OCI-LY7 (cell line): ENCODE results near the gene RPS19BP1. TPM values are rescaled to one million over a fixed set of nuclear protein-coding genes. Genes with fewer than 3 reads are reported as not detected.

Source experiments
- BruUV-seq: library from RNA; stranded (reverse); fragments of 400-500 nt; replicated peaks from 2 replicates; lab custom pipeline; 2021; lab: Mats Ljungman, UMichigan
- CTCF ChIA-PET: fragments of 300-600 bp; sonication (Branson Sonifier 250); formaldehyde crosslinking; loops from one replicate; lab custom pipeline; 2022; ENCODE audit warnings: antibody characterized with exemption; ENCODE audit not compliant: unreplicated experiment; lab: Charles Lee
- POLR2A ChIA-PET: fragments of 300-600 bp; sonication (Branson Sonifier 250); formaldehyde crosslinking; loops from one replicate; lab custom pipeline; 2022; ENCODE audit warnings: antibody characterized with exemption; lab: Charles Lee
- DNase-seq: peaks from one replicate; pipeline ENCODE4 v3.0.0-alpha.2; 2015; ENCODE audit warnings: low spot score
- H2AFZ ChIP-seq: fragments of 200-600 bp; sonication (generic), shearing (Covaris generic); 2 replicates; pipeline ENCODE4 v1.6.1; 2014; ENCODE audit warnings: mild to moderate bottlenecking, antibody characterized with exemption, low read length, moderate library complexity
- H3K27ac ChIP-seq: fragments of 200-600 bp; sonication (generic); 2 replicates; pipeline ENCODE4 v1.5.1; 2014; ENCODE audit warnings: mixed run types, low read depth, mild to moderate bottlenecking, moderate library complexity, low read length, inconsistent platforms; ENCODE audit not compliant: poor library complexity, severe bottlenecking
- H3K36me3 ChIP-seq: fragments of 200-600 bp; sonication (generic); 2 replicates; pipeline ENCODE4 v1.6.1; 2014; ENCODE audit warnings: mild to moderate bottlenecking, antibody characterized with exemption, low read length, moderate library complexity, mixed read lengths; ENCODE audit not compliant: insufficient read depth
- H3K4me1 ChIP-seq: fragments of 200-600 bp; sonication (generic); 2 replicates; pipeline ENCODE4 v1.5.1; 2014; ENCODE audit warnings: mild to moderate bottlenecking, low read length; ENCODE audit not compliant: insufficient read depth, poor library complexity, severe bottlenecking
- H3K4me2 ChIP-seq: fragments of 200-600 bp; sonication (generic); 2 replicates; pipeline ENCODE4 v1.6.1; 2014; ENCODE audit warnings: mild to moderate bottlenecking, low read length
- H3K4me3 ChIP-seq: fragments of 200-600 bp; sonication (generic); 2 replicates; pipeline ENCODE4 v1.5.1; 2014; ENCODE audit warnings: mild to moderate bottlenecking, low read depth, low read length; ENCODE audit not compliant: poor library complexity, severe bottlenecking
- H3K79me2 ChIP-seq: fragments of 200-600 bp; sonication (generic); 2 replicates; pipeline ENCODE4 v1.6.1; 2016; ENCODE audit warnings: low read depth, mild to moderate bottlenecking, low read length, moderate library complexity, mixed read lengths; ENCODE audit not compliant: insufficient read depth
- H3K9me2 ChIP-seq: fragments of 200-600 bp; sonication (generic); 2 replicates; pipeline ENCODE4 v1.6.1; 2016; ENCODE audit warnings: mild to moderate bottlenecking, low read length, mixed read lengths; ENCODE audit not compliant: insufficient read depth
- H3K9me3 ChIP-seq: fragments of 200-600 bp; sonication (generic); 2 replicates; pipeline ENCODE4 v1.6.1; 2014; ENCODE audit warnings: mild to moderate bottlenecking, mixed run types, low read length, mixed read lengths
- H4K20me1 ChIP-seq: fragments of 200-600 bp; sonication (generic); 2 replicates; pipeline ENCODE4 v1.6.1; 2014; ENCODE audit warnings: mild to moderate bottlenecking, antibody characterized with exemption, low read length, moderate library complexity, mixed read lengths; ENCODE audit not compliant: insufficient read depth
- EZH2phosphoT487 ChIP-seq: fragments of 200-600 bp; sonication (generic); IDR thresholded peaks from 2 replicates; pipeline ENCODE4 v1.6.1; 2018; ENCODE audit warnings: low read depth, borderline replicate concordance, mild to moderate bottlenecking, mixed run types, antibody characterized with exemption, low read length, moderate library complexity, mixed read lengths
- intact Hi-C: fragments of 100-400 bp; cut with micrococcal nuclease; formaldehyde crosslinking; loops from one replicate; pipeline ENCODE4 v1.10.0; 2022; ENCODE audit not compliant: unreplicated experiment
- total RNA-seq, 2 experiments: library from RNA; depleted of rRNA in 1 of 2; stranded (reverse); fragments of >200 nt in 1 of 2; shearing (Covaris generic) in 1 of 2; gene quantifications; 2 replicates each; pipeline ENCODE4 v1.2.3, GENCODE V29; 2014 to 2022
- TF ChIP-seq, protein P1 (sequence below): fragments of 200-600 bp; sonication (generic); conservative IDR thresholded peaks from 2 replicates; pipeline ENCODE4 v1.5.1; 2014; ENCODE audit warnings: mild to moderate bottlenecking, antibody characterized with exemption, low read length, moderate library complexity, mixed read lengths

RPS19BP1 gene
- total RNA-seq, 2 experiments from 2014 or later: 88.1 to 148 TPM

DNA sequence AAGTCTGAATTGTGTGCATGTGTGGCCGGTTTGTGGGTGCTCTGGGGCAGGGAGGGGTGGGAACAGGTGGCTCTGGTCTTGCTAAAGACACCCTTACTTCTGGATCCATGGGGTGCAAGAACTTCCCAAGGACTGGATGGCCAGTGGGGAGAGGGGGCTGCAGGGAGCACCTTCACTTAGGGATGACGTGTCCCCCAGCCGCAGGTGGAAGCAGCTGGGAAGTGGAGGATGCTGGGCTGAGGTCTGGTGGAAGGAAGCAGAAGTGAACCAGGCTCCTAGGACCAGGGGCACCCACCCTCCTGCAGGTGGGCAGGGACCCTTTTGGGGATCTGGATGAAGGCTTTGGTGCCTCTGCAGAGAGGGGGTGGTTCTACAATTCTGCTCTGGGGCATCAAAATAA lies 40.4 kb downstream of the RPS19BP1 start:
- CTCF ChIA-PET: no interaction called here
- POLR2A ChIA-PET: no interaction called here
- intact Hi-C loops: no loop called here

DNA sequence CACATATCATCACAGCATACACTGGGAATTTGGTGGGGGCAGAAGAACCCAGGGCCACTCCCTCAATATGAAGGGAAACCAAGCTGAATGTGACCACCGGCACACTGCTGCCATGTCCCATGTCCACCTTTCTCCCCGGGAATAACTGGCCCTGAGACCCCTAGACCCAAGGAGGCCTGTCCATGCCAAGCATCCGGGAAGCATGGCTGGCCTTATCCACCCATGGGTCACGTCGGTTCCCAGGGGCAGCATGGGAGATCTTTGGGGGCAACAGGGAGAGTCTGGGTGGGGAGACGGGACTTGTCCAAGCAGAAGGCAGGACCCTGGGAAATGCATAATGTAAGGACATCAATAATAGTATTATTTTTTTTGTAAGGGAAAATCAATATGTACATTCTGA lies 40.9 kb downstream of the RPS19BP1 start:
- no peak overlapping the region for H3K4me3 ChIP-seq
- 0 out of 2 replicates have a peak, but pooled peaks cover 5% of the 10 kb centered on the region for H4K20me1 ChIP-seq
- H3K4me1 ChIP-seq: peaks cover 35% of the 10 kb centered on the region
- intact Hi-C loops: no loop called here
- ChIA-PET POLR2A (no interaction called here), CTCF (no interaction called here)
- H3K36me3 ChIP-seq: peaks cover 45% of the 10 kb centered on the region
- TF ChIP-seq EZH2phosphoT487: no peak
- TF ChIP-seq, protein P1, sequence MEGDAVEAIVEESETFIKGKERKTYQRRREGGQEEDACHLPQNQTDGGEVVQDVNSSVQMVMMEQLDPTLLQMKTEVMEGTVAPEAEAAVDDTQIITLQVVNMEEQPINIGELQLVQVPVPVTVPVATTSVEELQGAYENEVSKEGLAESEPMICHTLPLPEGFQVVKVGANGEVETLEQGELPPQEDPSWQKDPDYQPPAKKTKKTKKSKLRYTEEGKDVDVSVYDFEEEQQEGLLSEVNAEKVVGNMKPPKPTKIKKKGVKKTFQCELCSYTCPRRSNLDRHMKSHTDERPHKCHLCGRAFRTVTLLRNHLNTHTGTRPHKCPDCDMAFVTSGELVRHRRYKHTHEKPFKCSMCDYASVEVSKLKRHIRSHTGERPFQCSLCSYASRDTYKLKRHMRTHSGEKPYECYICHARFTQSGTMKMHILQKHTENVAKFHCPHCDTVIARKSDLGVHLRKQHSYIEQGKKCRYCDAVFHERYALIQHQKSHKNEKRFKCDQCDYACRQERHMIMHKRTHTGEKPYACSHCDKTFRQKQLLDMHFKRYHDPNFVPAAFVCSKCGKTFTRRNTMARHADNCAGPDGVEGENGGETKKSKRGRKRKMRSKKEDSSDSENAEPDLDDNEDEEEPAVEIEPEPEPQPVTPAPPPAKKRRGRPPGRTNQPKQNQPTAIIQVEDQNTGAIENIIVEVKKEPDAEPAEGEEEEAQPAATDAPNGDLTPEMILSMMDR: no peak
- H3K79me2 ChIP-seq: peaks cover 5% of the 10 kb centered on the region; the same call in 1 of the 2 replicates
- no peak overlapping the region for H3K27ac ChIP-seq
- no peak overlapping the region for H3K4me2 ChIP-seq
- H3K9me3 ChIP-seq: no peaks in the 10 kb centered on the region
- no peak for DNase-seq
- no peaks in the 10 kb centered on the region for H3K9me2 ChIP-seq
- TSS peak; percentile 53 for BruUV-seq
- no peak overlapping the region for H2AFZ ChIP-seq

More for the DNA sequence above, 40.4 kb downstream of the RPS19BP1 start:
- H3K9me3 ChIP-seq: no peaks in the 10 kb centered on the region
- H3K9me2 ChIP-seq: no peaks in the 10 kb centered on the region
- H4K20me1 ChIP-seq: 0 out of 2 replicates have a peak, but pooled peaks cover 5% of the 10 kb centered on the region
- no peak for TF ChIP-seq EZH2phosphoT487
- TF ChIP-seq, protein P1: no peak
- BruUV-seq: no TSS peak
- H3K4me3 ChIP-seq: no peak overlapping the region
- peaks cover 40% of the 10 kb centered on the region for H3K36me3 ChIP-seq
- DNase-seq: no peak
- no peak overlapping the region for H3K27ac ChIP-seq
- H2AFZ ChIP-seq: no peak overlapping the region
- H3K4me2 ChIP-seq: no peak overlapping the region
- peaks cover 5% of the 10 kb centered on the region; the same call in 1 of the 2 replicates for H3K79me2 ChIP-seq
- H3K4me1 ChIP-seq: peaks cover 35% of the 10 kb centered on the region

DNA sequence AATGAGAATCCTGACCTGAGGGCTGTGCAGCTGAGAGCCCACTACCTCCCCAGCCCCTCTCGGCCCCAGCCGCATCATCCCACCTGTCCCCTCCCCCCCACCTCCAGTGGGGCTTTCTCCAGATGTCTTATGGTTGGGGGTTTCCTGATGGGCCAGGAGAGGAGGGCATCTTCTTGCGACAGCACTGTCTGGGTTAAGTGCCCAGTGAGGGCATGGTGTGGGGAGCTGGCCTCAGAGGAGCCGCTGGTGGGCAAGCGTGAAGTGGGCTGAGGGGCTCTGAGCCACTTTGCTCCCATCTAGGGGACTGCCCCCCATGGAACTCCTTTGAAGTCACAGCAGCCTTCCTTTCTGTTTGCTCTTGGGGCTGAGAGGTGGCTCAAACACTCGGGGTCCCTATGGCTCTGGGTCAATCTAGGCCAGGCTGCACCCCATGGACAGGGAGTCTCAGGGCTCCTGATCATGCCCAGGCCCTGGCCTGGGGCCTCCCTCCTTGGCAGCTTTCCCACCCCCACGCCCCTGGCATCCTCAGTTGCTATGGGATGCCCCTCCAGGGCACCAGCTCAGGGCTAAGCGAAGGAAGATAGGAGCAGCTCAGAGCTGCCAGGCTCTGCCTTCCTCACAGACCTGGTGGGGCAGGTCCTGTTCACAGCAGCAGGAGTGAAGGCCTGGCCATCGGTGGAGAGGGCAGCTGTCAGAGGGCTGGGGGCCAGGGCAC lies 41.4 kb downstream of the RPS19BP1 start:
- no peak overlapping the region for H3K4me3 ChIP-seq
- CTCF ChIA-PET: no interaction called here
- peaks cover 5% of the 10 kb centered on the region; the same call in 1 of the 2 replicates for H3K79me2 ChIP-seq
- H3K9me3 ChIP-seq: no peaks in the 10 kb centered on the region
- H3K9me2 ChIP-seq: no peaks in the 10 kb centered on the region
- H3K4me1 ChIP-seq: peaks cover 31% of the 10 kb centered on the region
- no peak overlapping the region for H2AFZ ChIP-seq
- H3K27ac ChIP-seq: no peak overlapping the region
- no TSS peak for BruUV-seq
- intact Hi-C loops: no loop called here
- POLR2A ChIA-PET: interaction anchor here (1.2 kb wide), 1 partner anchor 29 kb away, joined by 4 read pairs; the partner anchor contains the start of gene ATF4
- H4K20me1 ChIP-seq: 0 out of 2 replicates have a peak, but pooled peaks cover 5% of the 10 kb centered on the region
- H3K4me2 ChIP-seq: no peak overlapping the region
- no peak for DNase-seq
- TF ChIP-seq EZH2phosphoT487: no peak
- TF ChIP-seq, protein P1: no peak
- peaks cover 46% of the 10 kb centered on the region for H3K36me3 ChIP-seq
